Measurements from ENCODE around the gene CDH4. TPM values are rescaled to one million over a fixed set of nuclear protein-coding genes. Genes with fewer than 3 reads are reported as not detected.

CDH4 gene
- total and polyA plus RNA-seq, 10 donors: 0.30 to 20.1 (median 7.7) TPM

GRCh38 chr20:61780066-61780465 is 528.0 kb downstream of the CDH4 start:
- H3K4me3 ChIP-seq: no peak overlapping the region
- no peaks in the 10 kb centered on the region for H3K27me3 ChIP-seq (replicated peaks in 1 of 7)
- DNase-seq: peak; percentile 44
- TF ChIP-seq POLR2A (IDR thresholded peaks at IDR 0.05): no peak
- TF ChIP-seq CTCF (IDR thresholded peaks at IDR 0.05 in 8 of 11, conservative IDR thresholded peaks at IDR 0.05 in 3 of 11): no peak
- no peak for TF ChIP-seq POLR2AphosphoS5 (IDR thresholded peaks at IDR 0.05)
- no peak overlapping the region for H3K27ac ChIP-seq
- no peaks in the 10 kb centered on the region for H3K4me1 ChIP-seq
- no peaks in the 10 kb centered on the region for H3K36me3 ChIP-seq
- peaks cover 3 to 59% (median 18%) of the 10 kb centered on the region in 8 donors for H3K9me3 ChIP-seq
- intact Hi-C loops (cut with DNase I; ENCODE audit: low total_unique reads): no loop called here
- WGBS, 5 donors: 81 to 88% (median 87%) methylated on average over 7 of the region's 7 CpGs

GRCh38 chr20:61784801-61785566 is 532.9 kb downstream of the CDH4 start:
- no peaks in the 10 kb centered on the region for H3K4me1 ChIP-seq
- no peak overlapping the region for H3K4me3 ChIP-seq
- 72 to 87% (median 85%) methylated on average over 18 of the region's 18 CpGs for WGBS, 5 donors
- H3K9me3 ChIP-seq: peaks cover 3 to 42% (median 18%) of the 10 kb centered on the region in 8 donors
- no peaks in the 10 kb centered on the region for H3K27me3 ChIP-seq (replicated peaks in 1 of 7)
- TF ChIP-seq CTCF (IDR thresholded peaks at IDR 0.05 in 8 of 11, conservative IDR thresholded peaks at IDR 0.05 in 3 of 11): no peak
- TF ChIP-seq POLR2AphosphoS5 (IDR thresholded peaks at IDR 0.05): no peak
- TF ChIP-seq POLR2A (IDR thresholded peaks at IDR 0.05): no peak
- intact Hi-C loops (cut with DNase I; ENCODE audit: low total_unique reads): no loop called here
- H3K27ac ChIP-seq: no peak overlapping the region
- no peaks in the 10 kb centered on the region for H3K36me3 ChIP-seq
- no peak for DNase-seq

GRCh38 chr20:61785567-61785816 is 533.4 kb downstream of the CDH4 start:
- H3K4me3 ChIP-seq: no peak overlapping the region
- H3K27ac ChIP-seq: no peak overlapping the region
- DNase-seq: no peak

More at GRCh38 chr20:61785567-61785816, 533.4 kb downstream of the CDH4 start:
- intact Hi-C loops (cut with DNase I; ENCODE audit: low total_unique reads): no loop called here
- peaks cover 3 to 36% (median 18%) of the 10 kb centered on the region in 8 donors for H3K9me3 ChIP-seq
- no peaks in the 10 kb centered on the region for H3K36me3 ChIP-seq
- TF ChIP-seq POLR2A (IDR thresholded peaks at IDR 0.05) (no peak), CTCF (IDR thresholded peaks at IDR 0.05 in 8 of 11, conservative IDR thresholded peaks at IDR 0.05 in 3 of 11) (no peak), POLR2AphosphoS5 (IDR thresholded peaks at IDR 0.05) (no peak)
- 89 to 100% (median 95%) methylated on average over 1 of the region's 1 CpG for WGBS, 5 donors
- H3K4me1 ChIP-seq: no peaks in the 10 kb centered on the region
- no peaks in the 10 kb centered on the region for H3K27me3 ChIP-seq (replicated peaks in 1 of 7)
